ENCODE measurements around the gene MSTN. TPM values are rescaled to one million over a fixed set of nuclear protein-coding genes. Genes with fewer than 3 reads are reported as not detected.

The MSTN gene
- polyA plus RNA-seq, 1 donor from 2014 or later = 1.2 TPM

GRCh38 chr2:190097115-190097514, 34.6 kb upstream of the MSTN start:
- Histone ChIP-seq H3K9me2 (ENCODE audit: insufficient read depth, low read length) (no peaks in the 10 kb centered on the region), H4K20me1 (ENCODE audit: insufficient read depth) (no peaks in the 10 kb centered on the region), H3K9me3 (ENCODE audit: low read length) (no peaks in the 10 kb centered on the region), H3K27ac (ENCODE audit: low read length) (no peak overlapping the region), H3K4me2 (ENCODE audit: low read length) (no peak overlapping the region), H3F3A (ENCODE audit: insufficient read depth, low read length, poor library complexity, severe bottlenecking) (no peaks in the 10 kb centered on the region), H3K27me3 (ENCODE audit: insufficient read depth, low read depth, low read length) (no peaks in the 10 kb centered on the region), H3K9ac (ENCODE audit: low read length) (no peak overlapping the region), H3K36me3 (ENCODE audit: insufficient read depth, low read length) (no peaks in the 10 kb centered on the region), H2AFZ (ENCODE audit: low read depth, low read length) (no peak overlapping the region), H3K79me2 (replicated peaks; ENCODE audit: insufficient read depth, low read length) (no peaks in the 10 kb centered on the region), H3K4me3 (ENCODE audit: low read length) (no peak overlapping the region)
- no peak for TF ChIP-seq POLR2AphosphoS5 (IDR thresholded peaks at IDR 0.05)
- no peak for TF ChIP-seq EZH2 (IDR thresholded peaks at IDR 0.05; ENCODE audit: borderline replicate concordance, insufficient read depth, low read length, poor library complexity, severe bottlenecking)
- no peak for TF ChIP-seq TAF1 (IDR thresholded peaks at IDR 0.05; ENCODE audit: low read depth)
- TF ChIP-seq CTCF (IDR thresholded peaks at IDR 0.05; ENCODE audit: poor library complexity, severe bottlenecking) = no peak
- no peak for TF ChIP-seq RAD21 (conservative IDR thresholded peaks at IDR 0.05)
- TF ChIP-seq SMC3 (conservative IDR thresholded peaks at IDR 0.05; ENCODE audit: poor library complexity) = no peak
- no peak for TF ChIP-seq MXI1 (conservative IDR thresholded peaks at IDR 0.05; ENCODE audit: poor library complexity, severe bottlenecking)
- no peak for TF ChIP-seq EP300 (conservative IDR thresholded peaks at IDR 0.05; ENCODE audit: poor library complexity, severe bottlenecking)
- no peak for TF ChIP-seq REST (IDR thresholded peaks at IDR 0.05; ENCODE audit: borderline replicate concordance)

GRCh38 chr2:190094316-190094871, 31.9 kb upstream of the MSTN start:
- Histone ChIP-seq H3K4me3 (ENCODE audit: low read length) (no peak overlapping the region), H3K36me3 (ENCODE audit: insufficient read depth, low read length) (no peaks in the 10 kb centered on the region), H2AFZ (ENCODE audit: low read depth, low read length) (no peak overlapping the region), H4K20me1 (ENCODE audit: insufficient read depth) (no peaks in the 10 kb centered on the region), H3K27ac (ENCODE audit: low read length) (no peak overlapping the region), H3K27me3 (ENCODE audit: insufficient read depth, low read depth, low read length) (no peaks in the 10 kb centered on the region), H3K9me3 (ENCODE audit: low read length) (no peaks in the 10 kb centered on the region), H3K9me2 (ENCODE audit: insufficient read depth, low read length) (no peaks in the 10 kb centered on the region), H3F3A (ENCODE audit: insufficient read depth, low read length, poor library complexity, severe bottlenecking) (no peaks in the 10 kb centered on the region), H3K4me2 (ENCODE audit: low read length) (no peak overlapping the region), H3K9ac (ENCODE audit: low read length) (no peak overlapping the region), H3K79me2 (replicated peaks; ENCODE audit: insufficient read depth, low read length) (no peaks in the 10 kb centered on the region)
- TF ChIP-seq RAD21 (conservative IDR thresholded peaks at IDR 0.05) (no peak), EZH2 (IDR thresholded peaks at IDR 0.05; ENCODE audit: borderline replicate concordance, insufficient read depth, low read length, poor library complexity, severe bottlenecking) (no peak), EP300 (conservative IDR thresholded peaks at IDR 0.05; ENCODE audit: poor library complexity, severe bottlenecking) (no peak), REST (IDR thresholded peaks at IDR 0.05; ENCODE audit: borderline replicate concordance) (no peak), CTCF (IDR thresholded peaks at IDR 0.05; ENCODE audit: poor library complexity, severe bottlenecking) (no peak), MXI1 (conservative IDR thresholded peaks at IDR 0.05; ENCODE audit: poor library complexity, severe bottlenecking) (no peak), TAF1 (IDR thresholded peaks at IDR 0.05; ENCODE audit: low read depth) (no peak), POLR2AphosphoS5 (IDR thresholded peaks at IDR 0.05) (no peak), SMC3 (conservative IDR thresholded peaks at IDR 0.05; ENCODE audit: poor library complexity) (no peak)

Measured in neural cell (in vitro differentiated cells).